SK-N-SH (cell line): ENCODE measurements around the gene PLSCR1.

Experiments used
- CTCF ChIP-seq: fragments of 200-600 bp; sonication (generic); IDR thresholded peaks from 2 replicates; pipeline ENCODE4 v1.6.1; 2017; ENCODE audit warnings: antibody characterized with exemption, mild to moderate bottlenecking, moderate library complexity
- EP300 ChIP-seq, 2 experiments: IDR thresholded peaks; 2 replicates each; pipeline versions ENCODE4 v1.4.0 to v1.6.1; 2012; ENCODE audit warnings: borderline replicate concordance in 1 of 2, low read depth in 1 of 2, low read length in 1 of 2
- POLR2AphosphoS5 ChIP-seq: IDR thresholded peaks from 2 replicates; pipeline ENCODE4 v1.6.1; 2012; ENCODE audit warnings: low read depth, low read length
- RFX5 ChIP-seq: IDR thresholded peaks from 2 replicates; pipeline ENCODE4 v1.6.1; 2012; ENCODE audit warnings: mild to moderate bottlenecking, improper control_type of control experiment, low read length
- SIN3A ChIP-seq: IDR thresholded peaks from 2 replicates; pipeline ENCODE4 v1.6.1; 2012; ENCODE audit warnings: low read depth, mild to moderate bottlenecking, low read length, moderate library complexity, borderline replicate concordance
- TAF1 ChIP-seq: IDR thresholded peaks from 2 replicates; pipeline ENCODE4 v1.6.1; 2012; ENCODE audit warnings: low read depth, mild to moderate bottlenecking, low read length, moderate library complexity, borderline replicate concordance
- TEAD4 ChIP-seq: IDR thresholded peaks from 2 replicates; pipeline ENCODE4 v1.4.0; 2012; ENCODE audit warnings: mild to moderate bottlenecking, borderline replicate concordance; ENCODE audit not compliant: insufficient read depth
- USF2 ChIP-seq: fragments of 150-350 bp; IDR thresholded peaks from 2 replicates; pipeline ENCODE4 v1.6.1; 2017; ENCODE audit warnings: antibody characterized with exemption, low read length, low read depth, borderline replicate concordance
- ZBTB33 ChIP-seq: IDR thresholded peaks from 2 replicates; pipeline ENCODE4 v1.4.0; 2012; ENCODE audit warnings: low read depth, borderline replicate concordance

GRCh38 chr3:146519810-146520209 lies 24.6 kb downstream of the PLSCR1 start:
- TF ChIP-seq CTCF: no peak
- TF ChIP-seq SIN3A: no peak
- TF ChIP-seq RFX5: no peak
- no peak for TF ChIP-seq EP300 (IDR thresholded peaks at IDR 0.05; ENCODE audit: borderline replicate concordance in 1 of 2, low read depth in 1 of 2, low read length in 1 of 2)
- TF ChIP-seq TEAD4: no peak
- no peak for TF ChIP-seq POLR2AphosphoS5
- TF ChIP-seq ZBTB33: no peak
- TF ChIP-seq USF2: no peak
- TF ChIP-seq TAF1: no peak
